ENCODE data around the gene MRE11. TPM values are rescaled to one million over a fixed set of nuclear protein-coding genes. Genes with fewer than 3 reads are reported as not detected.
A peak's percentile ranks its signal among the peaks of the same experiment; 100 is the strongest.

Gene MRE11
- polyA plus RNA-seq, 1 donor (not counting 4 experiments of a cell fraction or from before 2014, with no cell fraction given), result 12.4 TPM

DNA sequence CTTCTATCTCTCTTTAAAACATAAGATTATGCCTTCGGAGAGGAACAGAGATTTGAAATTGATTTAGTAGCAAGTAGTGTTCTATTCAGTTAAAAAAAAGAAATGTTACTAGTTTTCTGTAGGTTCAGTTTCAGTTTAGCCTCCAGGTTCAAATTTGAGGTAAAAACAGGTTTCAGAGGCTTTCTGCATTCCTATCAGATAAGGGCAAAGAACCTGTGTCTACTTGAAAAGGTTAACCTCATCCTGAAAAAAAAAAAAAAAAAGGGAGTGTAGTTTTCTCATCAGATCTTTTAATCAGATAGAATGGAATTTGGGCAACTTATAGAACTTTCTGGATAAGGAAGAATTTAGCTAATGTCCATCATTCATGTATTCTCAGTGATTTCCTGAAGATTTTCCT lies 30.7 kb upstream of the MRE11 start:
- dilution Hi-C loops (cut with MboI; ENCODE audit: extremely low pct_ligation_motif_present, low sequenced_read_pairs), result no loop called here
- H3K4me1 ChIP-seq (ENCODE audit: control insufficient read depth, extremely low read depth, insufficient read depth, low read length), result peaks cover 23% of the 10 kb centered on the region
- H2AFZ ChIP-seq (ENCODE audit: control insufficient read depth, low read length), result no peak overlapping the region
- no peaks in the 10 kb centered on the region for H3K27me3 ChIP-seq (ENCODE audit: control insufficient read depth, extremely low read depth, insufficient read depth, low read length)
- TF ChIP-seq EZH2 (IDR thresholded peaks at IDR 0.05; ENCODE audit: low read length) (no peak), CTCF (optimal IDR thresholded peaks at IDR 0.05 in 1 of 3, IDR thresholded peaks at IDR 0.05 in 1 of 3, conservative IDR thresholded peaks at IDR 0.05 in 1 of 3; ENCODE audit: extremely low read depth in 1 of 3, insufficient read depth in 2 of 3, low read length in 3 of 3) (no peak)
- H3K4me3 ChIP-seq (ENCODE audit: control insufficient read depth in 2 of 3, extremely low read depth in 1 of 3, insufficient read depth in 2 of 3, low read depth in 1 of 3, low read length in 3 of 3), result no peak overlapping the region
- no peaks in the 10 kb centered on the region for H3K9me1 ChIP-seq (ENCODE audit: control insufficient read depth, extremely low read depth, insufficient read depth, low read length)
- H3K79me2 ChIP-seq (ENCODE audit: control insufficient read depth, insufficient read depth, low read length), result no peaks in the 10 kb centered on the region
- DNase-seq (ENCODE audit: low read depth, low spot score) (no peak), FAIRE-seq (no peak)
- H4K20me1 ChIP-seq (ENCODE audit: control insufficient read depth, extremely low read depth, insufficient read depth, low read length), result no peaks in the 10 kb centered on the region
- no peak overlapping the region for H3K27ac ChIP-seq (ENCODE audit: control insufficient read depth, insufficient read depth, low read length)
- H3K36me3 ChIP-seq (ENCODE audit: control insufficient read depth in 2 of 2, extremely low read depth in 1 of 2, insufficient read depth in 2 of 2, low read length in 2 of 2), result no peaks in the 10 kb centered on the region
- H3K4me2 ChIP-seq (ENCODE audit: control insufficient read depth, extremely low read depth, insufficient read depth, low read depth, low read length), result no peak overlapping the region
- H3K9me3 ChIP-seq (ENCODE audit: control insufficient read depth, low read depth, low read length), result no peaks in the 10 kb centered on the region
- no peak overlapping the region for H3K9ac ChIP-seq (ENCODE audit: control insufficient read depth, extremely low read depth, insufficient read depth, low read length)

GRCh38 chr11:94521684-94522083 lies 28.0 kb upstream of the MRE11 start:
- Histone ChIP-seq H3K9ac (ENCODE audit: control insufficient read depth, extremely low read depth, insufficient read depth, low read length) (no peak overlapping the region), H2AFZ (ENCODE audit: control insufficient read depth, low read length) (no peak overlapping the region), H3K27me3 (ENCODE audit: control insufficient read depth, extremely low read depth, insufficient read depth, low read length) (no peaks in the 10 kb centered on the region), H3K4me1 (ENCODE audit: control insufficient read depth, extremely low read depth, insufficient read depth, low read length) (peaks cover 21% of the 10 kb centered on the region), H3K27ac (ENCODE audit: control insufficient read depth, insufficient read depth, low read length) (no peak overlapping the region), H3K36me3 (ENCODE audit: control insufficient read depth in 2 of 2, extremely low read depth in 1 of 2, insufficient read depth in 2 of 2, low read length in 2 of 2) (no peaks in the 10 kb centered on the region), H4K20me1 (ENCODE audit: control insufficient read depth, extremely low read depth, insufficient read depth, low read length) (no peaks in the 10 kb centered on the region), H3K9me3 (ENCODE audit: control insufficient read depth, low read depth, low read length) (no peaks in the 10 kb centered on the region), H3K9me1 (ENCODE audit: control insufficient read depth, extremely low read depth, insufficient read depth, low read length) (no peaks in the 10 kb centered on the region), H3K79me2 (ENCODE audit: control insufficient read depth, insufficient read depth, low read length) (no peaks in the 10 kb centered on the region), H3K4me3 (ENCODE audit: control insufficient read depth in 2 of 3, extremely low read depth in 1 of 3, insufficient read depth in 2 of 3, low read depth in 1 of 3, low read length in 3 of 3) (no peak overlapping the region), H3K4me2 (ENCODE audit: control insufficient read depth, extremely low read depth, insufficient read depth, low read depth, low read length) (no peak overlapping the region)
- peak; percentile 34 for FAIRE-seq
- TF ChIP-seq EZH2 (IDR thresholded peaks at IDR 0.05; ENCODE audit: low read length) (no peak), CTCF (optimal IDR thresholded peaks at IDR 0.05 in 1 of 3, IDR thresholded peaks at IDR 0.05 in 1 of 3, conservative IDR thresholded peaks at IDR 0.05 in 1 of 3; ENCODE audit: extremely low read depth in 1 of 3, insufficient read depth in 2 of 3, low read length in 3 of 3) (peak; percentile 33 to 58 (median 39))
- no peak for DNase-seq (ENCODE audit: low read depth, low spot score)
- dilution Hi-C loops (cut with MboI; ENCODE audit: extremely low pct_ligation_motif_present, low sequenced_read_pairs), result no loop called here
